HepG2 (cell line): ENCODE measurements around the gene PMEPA1. TPM values are rescaled to one million over a fixed set of nuclear protein-coding genes. Genes with fewer than 3 reads are reported as not detected.

Experiments used
- ATAC-seq: fragments of 200-7000 bp; cut with Tn5 transposase; 3 replicates; pipeline ENCODE4 v1.9.1; 2020; ENCODE audit warnings: mild to moderate bottlenecking, moderate library complexity
- BruUV-seq: library from RNA; stranded (reverse); fragments of 400-500 nt; replicated peaks from 2 replicates; lab custom pipeline; 2021; lab: Mats Ljungman, UMichigan
- CTCF ChIA-PET: fragments of 300-600 bp; formaldehyde crosslinking; extraction: SDS; loops from one replicate; lab custom pipeline; 2021; ENCODE audit warnings: low total read pairs, inconsistent platforms, low intra/inter-chr PET ratio; lab: Yijun Ruan, JAX
- POLR2A ChIA-PET: fragments of 350-600 bp; sonication (Branson Sonifier 250); formaldehyde crosslinking; loops from one replicate; lab custom pipeline; 2020; ENCODE audit warnings: antibody characterized with exemption, inconsistent platforms; lab: Yijun Ruan, JAX
- DNase-seq: peaks from one replicate; pipeline ENCODE4 v3.0.0-alpha.2; 2015; ENCODE audit warnings: low spot score
- FAIRE-seq: peaks from 3 replicates; lab custom pipeline; 2011; peaks lifted over from hg19 to GRCh38; lab: Jason Lieb, UNC
- H2AFZ ChIP-seq: one replicate; pipeline ENCODE4 v1.6.1; 2011; ENCODE audit warnings: low read length, inconsistent platforms
- H3K27ac ChIP-seq: fragments of 300-600 bp; 3 replicates; pipeline ENCODE4 v1.8.0; 2011; ENCODE audit warnings: mixed run types, mild to moderate bottlenecking, mixed read lengths, low read length, inconsistent platforms; ENCODE audit not compliant: insufficient read depth; ENCODE audit errors: extremely low read length
- H3K27me3 ChIP-seq, 2 experiments: fragments of 200-600 bp in 1 of 2; 2 replicates in 1 of 2; 3 replicates in 1 of 2; pipeline versions ENCODE4 v1.6.0 to v1.8.0; 2011; ENCODE audit warnings: low read length in 2 of 2, mild to moderate bottlenecking in 2 of 2, moderate library complexity in 2 of 2, inconsistent platforms in 1 of 2; ENCODE audit not compliant: insufficient read depth in 2 of 2, control insufficient read depth in 1 of 2
- H3K36me3 ChIP-seq, 2 experiments: fragments of 200-600 bp in 1 of 2; replicated peaks in 1 of 2; 2 replicates in 1 of 2; 3 replicates in 1 of 2; pipeline versions ENCODE4 v1.5.1 to v1.8.0; 2011; ENCODE audit warnings: low read length in 2 of 2, inconsistent platforms in 1 of 2; ENCODE audit not compliant: insufficient read depth in 2 of 2, control insufficient read depth in 1 of 2
- H3K4me1 ChIP-seq: 2 replicates; pipeline ENCODE4 v1.5.1; 2012; ENCODE audit warnings: low read length, inconsistent platforms; ENCODE audit not compliant: insufficient read depth
- H3K4me2 ChIP-seq: 2 replicates; pipeline ENCODE4 v1.6.0; 2011; ENCODE audit warnings: low read depth, low read length, inconsistent platforms
- H3K4me3 ChIP-seq, 3 experiments: fragments of 200-600 bp in 1 of 3; sonication (generic), shearing (Covaris generic) in 1 of 3; replicated peaks in 1 of 3; 2 replicates each; pipeline ENCODE4 v1.5.1; 2011 to 2016; ENCODE audit warnings: low read length in 3 of 3, inconsistent platforms in 2 of 3, low read depth in 2 of 3, mild to moderate bottlenecking in 2 of 3, control low read depth in 1 of 3, mixed read lengths in 1 of 3; ENCODE audit not compliant: insufficient read depth in 1 of 3
- H3K79me2 ChIP-seq: one replicate; pipeline ENCODE4 v1.6.1; 2011; ENCODE audit warnings: low read length, inconsistent platforms; ENCODE audit not compliant: insufficient read depth
- H3K9ac ChIP-seq: 2 replicates; pipeline ENCODE4 v1.6.0; 2011; ENCODE audit warnings: mild to moderate bottlenecking, low read depth, low read length, inconsistent platforms; ENCODE audit not compliant: insufficient read depth
- H3K9me3 ChIP-seq: 2 replicates; pipeline ENCODE4 v1.5.1; 2012; ENCODE audit warnings: mild to moderate bottlenecking, low read length
- H4K20me1 ChIP-seq: 2 replicates; pipeline ENCODE4 v1.6.0; 2011; ENCODE audit warnings: inconsistent platforms, mild to moderate bottlenecking, low read length, moderate library complexity; ENCODE audit not compliant: insufficient read depth
- BRF2 ChIP-seq: sonication (generic); formaldehyde crosslinking; IDR thresholded peaks from 2 replicates; pipeline ENCODE4 v1.8.1; 2022; ENCODE audit warnings: mild to moderate bottlenecking, missing genetic modification reagents
- FOXK2 ChIP-seq: fragments of 450-650 bp; IDR thresholded peaks from 2 replicates; pipeline ENCODE4 v1.6.1; 2016
- HDAC1 ChIP-seq: sonication (generic); formaldehyde crosslinking; IDR thresholded peaks from 2 replicates; pipeline ENCODE4 v1.5.1; 2020; ENCODE audit warnings: mild to moderate bottlenecking, missing genetic modification reagents
- KDM5B ChIP-seq: sonication (generic); formaldehyde crosslinking; IDR thresholded peaks from 2 replicates; pipeline ENCODE4 v1.4.0; 2020; ENCODE audit warnings: missing genetic modification reagents, mild to moderate bottlenecking, borderline replicate concordance
- KLF9 ChIP-seq: IDR thresholded peaks from 2 replicates; pipeline ENCODE4 v1.6.1; 2016; ENCODE audit warnings: low read depth
- MATR3 ChIP-seq: sonication (generic); formaldehyde crosslinking; IDR thresholded peaks from 2 replicates; pipeline ENCODE4 v1.4.0; 2020; ENCODE audit warnings: missing genetic modification reagents
- NAIF1 ChIP-seq: sonication (generic); formaldehyde crosslinking; IDR thresholded peaks from 2 replicates; pipeline ENCODE4 v1.5.0; 2020; ENCODE audit warnings: mild to moderate bottlenecking, missing genetic modification reagents, borderline replicate concordance
- PBX2 ChIP-seq: IDR thresholded peaks from 2 replicates; pipeline ENCODE4 v1.6.1; 2016; ENCODE audit warnings: control low read depth
- PTBP1 ChIP-seq: fragments of 200-400 bp; formaldehyde crosslinking; IDR thresholded peaks from 2 replicates; pipeline ENCODE4 v1.6.1; 2018; ENCODE audit warnings: low read length, low read depth; ENCODE audit not compliant: poor library complexity, severe bottlenecking
- TCF7L2 ChIP-seq: IDR thresholded peaks from 2 replicates; pipeline ENCODE4 v1.6.1; 2011; ENCODE audit warnings: mild to moderate bottlenecking, low read depth, low read length, moderate library complexity
- TIGD3 ChIP-seq: sonication (generic); formaldehyde crosslinking; IDR thresholded peaks from 2 replicates; pipeline ENCODE4 v1.5.1; 2020; ENCODE audit warnings: mild to moderate bottlenecking, missing genetic modification reagents, borderline replicate concordance
- TMF1 ChIP-seq: sonication (generic); formaldehyde crosslinking; IDR thresholded peaks from 2 replicates; pipeline ENCODE4 v1.8.1; 2022; ENCODE audit warnings: low read depth, missing genetic modification reagents
- ZFX ChIP-seq: sonication (generic); formaldehyde crosslinking; IDR thresholded peaks from 2 replicates; pipeline ENCODE4 v1.4.0; 2020; ENCODE audit warnings: mild to moderate bottlenecking, low read depth, missing genetic modification reagents, moderate library complexity
- ZKSCAN5 ChIP-seq: sonication (generic); formaldehyde crosslinking; IDR thresholded peaks from 2 replicates; pipeline ENCODE4 v1.5.1; 2020; ENCODE audit warnings: mild to moderate bottlenecking, missing genetic modification reagents
- ZNF44 ChIP-seq: sonication (generic); formaldehyde crosslinking; IDR thresholded peaks from 2 replicates; pipeline ENCODE4 v1.5.1; 2020; ENCODE audit warnings: mild to moderate bottlenecking, missing genetic modification reagents
- WGBS: methylation state at CpG from one replicate; pipeline ENCODE4 v1.1.6; 2017; ENCODE audit warnings: low lambda C conversion rate; 5-methylcytosine and 5-hydroxymethylcytosine counted together
- in situ Hi-C: cut with HindIII; loops from 2 replicates; pipeline ENCODE4 v1.10.0; 2017; ENCODE audit warnings: low pct_unique_long_range_greater_than_20kb; ENCODE audit not compliant: extremely low pct_ligation_motif_present
- intact Hi-C: fragments of 100-400 bp; cut with micrococcal nuclease; formaldehyde crosslinking; loops from one replicate; pipeline ENCODE4 v1.10.0; 2022; ENCODE audit not compliant: unreplicated experiment
- polyA plus RNA-seq, 8 experiments: library from polyadenylated mRNA; depleted of rRNA in 3 of 8; stranded (reverse) in 7 of 8; unstranded in 1 of 8; fragments of >200 nt; fragmentation: Illumina TruSeq in 4 of 8; extraction: Trizol in 4 of 8; gene quantifications; 2 replicates each; pipeline versions ENCODE4 v1.2.1 to v1.2.3, GENCODE V29; 2011 to 2016; ENCODE audit warnings: low read depth in 4 of 8, missing spikeins in 1 of 8, mixed read lengths in 1 of 8; ENCODE audit not compliant: insufficient read depth in 1 of 8
- total RNA-seq, 5 experiments: library from RNA; depleted of rRNA; stranded (reverse); fragments of >200 nt; fragmentation: Illumina TruSeq; extraction: Trizol; gene quantifications; 2 replicates each; pipeline ENCODE4 v1.2.3, GENCODE V29; 2016; ENCODE audit warnings: low read depth in 1 of 5

Gene PMEPA1
- total and polyA plus RNA-seq, 2 of the 13 experiments (the other 11 are each of a cell fraction or from before 2014, with no cell fraction given): not detected

- BruUV-seq: no TSS peak
- TF ChIP-seq KDM5B (CRISPR knock-in tag): no peak
- no peak for TF ChIP-seq BRF2 (CRISPR knock-in tag)
- TF ChIP-seq PTBP1: no peak
- no peak for TF ChIP-seq TIGD3
- TF ChIP-seq NAIF1: no peak
- TF ChIP-seq TMF1 (CRISPR knock-in tag): no peak
- TF ChIP-seq MATR3: no peak
- TF ChIP-seq TCF7L2: no peak
- no peak for TF ChIP-seq HDAC1 (CRISPR knock-in tag)
- TF ChIP-seq ZNF44 (CRISPR knock-in tag): no peak
- no peak for TF ChIP-seq ZKSCAN5
- no peak for TF ChIP-seq ZFX
- no peak for TF ChIP-seq PBX2
- no peak for TF ChIP-seq FOXK2
- no peak for TF ChIP-seq KLF9
- no peak for ATAC-seq
- intact Hi-C loops (no loop called here), in situ Hi-C loops (no loop called here)
- Histone ChIP-seq H3K9me3 (no peaks in the 10 kb centered on the region), H3K4me1 (no peaks in the 10 kb centered on the region), H3K4me2 (no peak overlapping the region), H2AFZ (no peak overlapping the region), H3K27me3 (peaks cover 18 to 93% of the 10 kb centered on the region in 2 experiments), H3K9ac (no peak overlapping the region), H3K36me3 (no peaks in the 10 kb centered on the region), H3K27ac (no peak overlapping the region), H4K20me1 (no peaks in the 10 kb centered on the region; the same call in 1 of the 2 replicates), H3K4me3 (no peak overlapping the region), H3K79me2 (no peaks in the 10 kb centered on the region)
- ChIA-PET POLR2A (no interaction called here), CTCF (no interaction called here)
- no peak for DNase-seq
- FAIRE-seq: no peak
- 16% methylated on average over 21 of the region's 21 CpGs for WGBS
These were observed 39.3 kb downstream of the PMEPA1 start for GRCh38 chr20:57670288-57671071.
